Measurements from ENCODE around the gene THADA.

Gene THADA

GRCh38 chr2:43341959-43342757 is 253.7 kb downstream of the THADA start:
- H3K4me3 ChIP-seq (ENCODE audit: insufficient read depth, low read length, poor library complexity, severe bottlenecking): no peak overlapping the region
- no peaks in the 10 kb centered on the region for H3K9me3 ChIP-seq (ENCODE audit: insufficient read depth, low read length)
- no peak overlapping the region for H2AFZ ChIP-seq (ENCODE audit: low read depth, low read length, severe bottlenecking)
- TF ChIP-seq CTCF (IDR thresholded peaks at IDR 0.05; ENCODE audit: insufficient read depth, low read length, poor library complexity, severe bottlenecking): no peak
- TF ChIP-seq EZH2phosphoT487 (conservative IDR thresholded peaks at IDR 0.05; ENCODE audit: low read length): no peak
- H3K36me3 ChIP-seq (ENCODE audit: low read length): no peaks in the 10 kb centered on the region
- no peak overlapping the region for H3K9ac ChIP-seq (ENCODE audit: low read length)
- no peaks in the 10 kb centered on the region for H3F3A ChIP-seq (ENCODE audit: insufficient read depth)
- no peaks in the 10 kb centered on the region for H4K20me1 ChIP-seq (ENCODE audit: low read depth, low read length)
- H3K79me2 ChIP-seq (ENCODE audit: insufficient read depth, low read length): no peaks in the 10 kb centered on the region
- H3K27ac ChIP-seq (ENCODE audit: low read depth, low read length): no peak overlapping the region
- no peak overlapping the region for H3K4me2 ChIP-seq (ENCODE audit: low read depth, low read length, poor library complexity, severe bottlenecking)
- no peaks in the 10 kb centered on the region for H3K9me2 ChIP-seq (replicated peaks; ENCODE audit: insufficient read depth, low read length)
- no peaks in the 10 kb centered on the region for H3K27me3 ChIP-seq (ENCODE audit: low read length)

GRCh38 chr2:43340945-43341356 is 254.9 kb downstream of the THADA start:
- Histone ChIP-seq H3K27me3 (ENCODE audit: low read length) (no peaks in the 10 kb centered on the region), H3K36me3 (ENCODE audit: low read length) (no peaks in the 10 kb centered on the region), H3K27ac (ENCODE audit: low read depth, low read length) (no peak overlapping the region), H3K4me2 (ENCODE audit: low read depth, low read length, poor library complexity, severe bottlenecking) (no peak overlapping the region), H3K9me2 (replicated peaks; ENCODE audit: insufficient read depth, low read length) (no peaks in the 10 kb centered on the region), H3K79me2 (ENCODE audit: insufficient read depth, low read length) (no peaks in the 10 kb centered on the region), H3F3A (ENCODE audit: insufficient read depth) (no peaks in the 10 kb centered on the region), H2AFZ (ENCODE audit: low read depth, low read length, severe bottlenecking) (no peak overlapping the region), H3K9ac (ENCODE audit: low read length) (no peak overlapping the region), H3K4me3 (ENCODE audit: insufficient read depth, low read length, poor library complexity, severe bottlenecking) (no peak overlapping the region), H3K9me3 (ENCODE audit: insufficient read depth, low read length) (no peaks in the 10 kb centered on the region), H4K20me1 (ENCODE audit: low read depth, low read length) (no peaks in the 10 kb centered on the region)
- no peak for TF ChIP-seq EZH2phosphoT487 (conservative IDR thresholded peaks at IDR 0.05; ENCODE audit: low read length)
- no peak for TF ChIP-seq CTCF (IDR thresholded peaks at IDR 0.05; ENCODE audit: insufficient read depth, low read length, poor library complexity, severe bottlenecking)

DNA sequence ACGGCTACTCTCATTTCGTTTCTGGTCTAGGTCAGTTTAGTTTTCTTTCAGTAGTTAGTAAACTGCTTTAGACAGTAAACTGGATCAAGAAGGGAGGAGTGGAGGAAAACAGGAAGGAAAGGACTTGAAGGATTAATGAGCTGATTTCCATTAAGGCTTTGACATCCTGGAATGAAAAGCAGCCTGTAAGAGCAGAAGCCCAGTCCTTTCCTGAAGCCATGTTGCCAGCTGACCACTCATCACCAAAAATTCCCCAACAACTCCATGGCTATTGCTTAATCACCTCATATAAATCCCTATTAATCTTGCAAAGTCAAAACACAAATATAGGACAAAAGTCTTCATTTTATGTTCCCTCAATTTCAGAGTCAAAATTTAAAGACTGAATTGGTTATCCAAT is 255.8 kb downstream of the THADA start:
- Histone ChIP-seq H3K79me2 (ENCODE audit: insufficient read depth, low read length) (no peaks in the 10 kb centered on the region), H3K27me3 (ENCODE audit: low read length) (no peaks in the 10 kb centered on the region), H3K9me3 (ENCODE audit: insufficient read depth, low read length) (no peaks in the 10 kb centered on the region), H3F3A (ENCODE audit: insufficient read depth) (no peaks in the 10 kb centered on the region), H4K20me1 (ENCODE audit: low read depth, low read length) (no peaks in the 10 kb centered on the region), H3K9me2 (replicated peaks; ENCODE audit: insufficient read depth, low read length) (no peaks in the 10 kb centered on the region), H3K9ac (ENCODE audit: low read length) (no peak overlapping the region), H3K4me3 (ENCODE audit: insufficient read depth, low read length, poor library complexity, severe bottlenecking) (no peak overlapping the region), H3K36me3 (ENCODE audit: low read length) (no peaks in the 10 kb centered on the region), H3K27ac (ENCODE audit: low read depth, low read length) (no peak overlapping the region), H3K4me2 (ENCODE audit: low read depth, low read length, poor library complexity, severe bottlenecking) (no peak overlapping the region), H2AFZ (ENCODE audit: low read depth, low read length, severe bottlenecking) (no peak overlapping the region)
- TF ChIP-seq CTCF (IDR thresholded peaks at IDR 0.05; ENCODE audit: insufficient read depth, low read length, poor library complexity, severe bottlenecking) (no peak), EZH2phosphoT487 (conservative IDR thresholded peaks at IDR 0.05; ENCODE audit: low read length) (no peak)
